ENCODE measurements around the gene LIMK2.
"Not testable (repeated sequence)": the region's sequence is repeated elsewhere in the genome, so short reads cannot be mapped to it uniquely, and the experiment has no call there.

LIMK2 gene

GRCh38 chr22:31211482-31211861 is 626 bp upstream of the LIMK2 start:
- 86 to 92% methylated on average over 6 to 7 of the region's 7 CpGs for WGBS, 2 experiments (ENCODE audit: insufficient coverage in 2 of 2)
- Histone ChIP-seq H3K4me3 (ENCODE audit: extremely low read depth, insufficient read depth, low read length, poor library complexity, severe bottlenecking) (peak overlapping the region; percentile 84), H3K4me1 (ENCODE audit: control insufficient read depth, insufficient read depth, low read length, poor library complexity, severe bottlenecking) (peaks cover 11% of the 10 kb centered on the region), H3K9me3 (ENCODE audit: control insufficient read depth, low read length) (no peaks in the 10 kb centered on the region), H3K27ac (ENCODE audit: low read depth, low read length, severe bottlenecking) (no peak overlapping the region), H3K36me3 (ENCODE audit: control insufficient read depth, insufficient read depth, low read length) (peaks cover 17% of the 10 kb centered on the region)

- H3K9me3 ChIP-seq (ENCODE audit: control insufficient read depth, low read length), result no peaks in the 10 kb centered on the region
- peaks cover 9% of the 10 kb centered on the region for H3K36me3 ChIP-seq (ENCODE audit: control insufficient read depth, insufficient read depth, low read length)
- peaks cover 13% of the 10 kb centered on the region for H3K4me1 ChIP-seq (ENCODE audit: control insufficient read depth, insufficient read depth, low read length, poor library complexity, severe bottlenecking)
- no peak overlapping the region for H3K27ac ChIP-seq (ENCODE audit: low read depth, low read length, severe bottlenecking)
- H3K4me3 ChIP-seq (ENCODE audit: extremely low read depth, insufficient read depth, low read length, poor library complexity, severe bottlenecking), result peak overlapping the region; percentile 84
- 33 to 35% methylated on average over 8 to 9 of the region's 11 CpGs for WGBS, 2 experiments (ENCODE audit: insufficient coverage in 2 of 2)
Observed at GRCh38 chr22:31212783-31213629, 908 bp downstream of the LIMK2 start.

GRCh38 chr22:31215018-31215535 is 3.0 kb downstream of the LIMK2 start:
- 100% methylated on average over 3 of the region's 6 CpGs for WGBS, 2 experiments (ENCODE audit: insufficient coverage in 2 of 2)
- H3K4me3 ChIP-seq (ENCODE audit: extremely low read depth, insufficient read depth, low read length, poor library complexity, severe bottlenecking), result no peak overlapping the region
- no peak overlapping the region for H3K27ac ChIP-seq (ENCODE audit: low read depth, low read length, severe bottlenecking)
- H3K9me3 ChIP-seq (ENCODE audit: control insufficient read depth, low read length), result no peaks in the 10 kb centered on the region
- H3K4me1 ChIP-seq (ENCODE audit: control insufficient read depth, insufficient read depth, low read length, poor library complexity, severe bottlenecking), result peaks cover 13% of the 10 kb centered on the region
- H3K36me3 ChIP-seq (ENCODE audit: control insufficient read depth, insufficient read depth, low read length), result peaks cover 13% of the 10 kb centered on the region

- Histone ChIP-seq H3K4me1 (ENCODE audit: control insufficient read depth, insufficient read depth, low read length, poor library complexity, severe bottlenecking) (peaks cover 3% of the 10 kb centered on the region), H3K36me3 (ENCODE audit: control insufficient read depth, insufficient read depth, low read length) (peaks cover 16% of the 10 kb centered on the region), H3K9me3 (ENCODE audit: control insufficient read depth, low read length) (no peaks in the 10 kb centered on the region), H3K4me3 (ENCODE audit: extremely low read depth, insufficient read depth, low read length, poor library complexity, severe bottlenecking) (no peak overlapping the region), H3K27ac (ENCODE audit: low read depth, low read length, severe bottlenecking) (no peak overlapping the region)
- WGBS, 2 experiments (ENCODE audit: insufficient coverage in 2 of 2), result 97 to 100% methylated on average over 3 of the region's 4 CpGs
Observed at GRCh38 chr22:31218565-31219262, 6.6 kb downstream of the LIMK2 start.

GRCh38 chr22:31221084-31221483 is 9.0 kb downstream of the LIMK2 start:
- Histone ChIP-seq H3K27ac (ENCODE audit: low read depth, low read length, severe bottlenecking) (no peak overlapping the region), H3K9me3 (ENCODE audit: control insufficient read depth, low read length) (no peaks in the 10 kb centered on the region), H3K4me1 (ENCODE audit: control insufficient read depth, insufficient read depth, low read length, poor library complexity, severe bottlenecking) (peaks cover 3% of the 10 kb centered on the region), H3K36me3 (ENCODE audit: control insufficient read depth, insufficient read depth, low read length) (peaks cover 16% of the 10 kb centered on the region), H3K4me3 (ENCODE audit: extremely low read depth, insufficient read depth, low read length, poor library complexity, severe bottlenecking) (no peak overlapping the region)
- WGBS, 2 experiments (ENCODE audit: insufficient coverage in 2 of 2), result 83% methylated on average over 1 of the region's 4 CpGs; no CpG with 5 or more reads in 1 of the 2 experiments

- WGBS, 2 experiments (ENCODE audit: insufficient coverage in 2 of 2), result 88 to 98% methylated on average over 5 of the region's 5 CpGs
- no peaks in the 10 kb centered on the region for H3K4me1 ChIP-seq (ENCODE audit: control insufficient read depth, insufficient read depth, low read length, poor library complexity, severe bottlenecking)
Observed at GRCh38 chr22:31222736-31223135, 10.6 kb downstream of the LIMK2 start.

GRCh38 chr22:31223786-31224191 is 11.7 kb downstream of the LIMK2 start:
- Histone ChIP-seq H3K4me1 (ENCODE audit: control insufficient read depth, insufficient read depth, low read length, poor library complexity, severe bottlenecking) (no peaks in the 10 kb centered on the region), H3K4me3 (ENCODE audit: extremely low read depth, insufficient read depth, low read length, poor library complexity, severe bottlenecking) (no peak overlapping the region), H3K27ac (ENCODE audit: low read depth, low read length, severe bottlenecking) (no peak overlapping the region), H3K36me3 (ENCODE audit: control insufficient read depth, insufficient read depth, low read length) (peaks cover 30% of the 10 kb centered on the region), H3K9me3 (ENCODE audit: control insufficient read depth, low read length) (no peaks in the 10 kb centered on the region)
- 91 to 93% methylated on average over 3 of the region's 3 CpGs for WGBS, 2 experiments (ENCODE audit: insufficient coverage in 2 of 2)

More at GRCh38 chr22:31222736-31223135, 10.6 kb downstream of the LIMK2 start:
- no peak overlapping the region for H3K27ac ChIP-seq (ENCODE audit: low read depth, low read length, severe bottlenecking)
- H3K36me3 ChIP-seq (ENCODE audit: control insufficient read depth, insufficient read depth, low read length), result peaks cover 30% of the 10 kb centered on the region
- no peak overlapping the region for H3K4me3 ChIP-seq (ENCODE audit: extremely low read depth, insufficient read depth, low read length, poor library complexity, severe bottlenecking)
- no peaks in the 10 kb centered on the region for H3K9me3 ChIP-seq (ENCODE audit: control insufficient read depth, low read length)

GRCh38 chr22:31224691-31225090 is 12.6 kb downstream of the LIMK2 start:
- not testable (repeated sequence) for H3K4me1 ChIP-seq (ENCODE audit: control insufficient read depth, insufficient read depth, low read length, poor library complexity, severe bottlenecking); H3K9me3 ChIP-seq (ENCODE audit: control insufficient read depth, low read length); H3K4me3 ChIP-seq (ENCODE audit: extremely low read depth, insufficient read depth, low read length, poor library complexity, severe bottlenecking); H3K27ac ChIP-seq (ENCODE audit: low read depth, low read length, severe bottlenecking)
- H3K36me3 ChIP-seq (ENCODE audit: control insufficient read depth, insufficient read depth, low read length), result peaks cover 30% of the 10 kb centered on the region
- WGBS, 2 experiments (ENCODE audit: insufficient coverage in 2 of 2), result 85 to 97% methylated on average over 4 of the region's 4 CpGs

- H3K4me3 ChIP-seq (ENCODE audit: extremely low read depth, insufficient read depth, low read length, poor library complexity, severe bottlenecking), result no peak overlapping the region
- H3K4me1 ChIP-seq (ENCODE audit: control insufficient read depth, insufficient read depth, low read length, poor library complexity, severe bottlenecking), result peaks cover 27% of the 10 kb centered on the region
- peaks cover 23% of the 10 kb centered on the region for H3K36me3 ChIP-seq (ENCODE audit: control insufficient read depth, insufficient read depth, low read length)
- H3K27ac ChIP-seq (ENCODE audit: low read depth, low read length, severe bottlenecking), result no peak overlapping the region
- WGBS, 2 experiments (ENCODE audit: insufficient coverage in 2 of 2), result 100% methylated on average over 1 of the region's 1 CpG
- no peaks in the 10 kb centered on the region for H3K9me3 ChIP-seq (ENCODE audit: control insufficient read depth, low read length)
Observed at GRCh38 chr22:31227186-31227585, 15.1 kb downstream of the LIMK2 start.

- Histone ChIP-seq H3K4me1 (ENCODE audit: control insufficient read depth, insufficient read depth, low read length, poor library complexity, severe bottlenecking) (peaks cover 27% of the 10 kb centered on the region), H3K27ac (ENCODE audit: low read depth, low read length, severe bottlenecking) (no peak overlapping the region), H3K4me3 (ENCODE audit: extremely low read depth, insufficient read depth, low read length, poor library complexity, severe bottlenecking) (no peak overlapping the region), H3K36me3 (ENCODE audit: control insufficient read depth, insufficient read depth, low read length) (peaks cover 23% of the 10 kb centered on the region), H3K9me3 (ENCODE audit: control insufficient read depth, low read length) (no peaks in the 10 kb centered on the region)
- WGBS, 2 experiments (ENCODE audit: insufficient coverage in 2 of 2), result 91 to 100% methylated on average over 2 to 3 of the region's 3 CpGs
Observed at GRCh38 chr22:31229402-31230079, 17.4 kb downstream of the LIMK2 start.

Data from mesodermal cell (in vitro differentiated cells).